Daoy (cell line): ENCODE measurements around the gene DNAJC21. TPM values are rescaled to one million over a fixed set of nuclear protein-coding genes. Genes with fewer than 3 reads are reported as not detected.

Experiments
- DNase-seq: peaks from one replicate; pipeline ENCODE4 v3.0.0-alpha.2; 2015; ENCODE audit warnings: low read depth
- total RNA-seq: library from RNA; depleted of rRNA; stranded (reverse); fragments of >200 nt; shearing (Covaris generic); gene quantifications from 2 replicates; pipeline ENCODE4 v1.2.3, GENCODE V29; 2014; rRNA removed

DNAJC21 gene
- 26.9 and 38.5 TPM in 2 replicates for total RNA-seq

- DNase-seq, result peak; percentile 99
These were observed at the start of gene DNAJC21 for GRCh38 chr5:34929134-34929719. Gene DNAJC21 (plus strand): TSS chr5:34929559. CDS start chr5:34929820, 261 bp downstream.

GRCh38 chr5:34881246-34881645, 48.1 kb upstream of the DNAJC21 start:
- DNase-seq, result no peak

GRCh38 chr5:34886392-34887119, 42.8 kb upstream of the DNAJC21 start:
- DNase-seq, result no peak

- DNase-seq, result no peak
These were observed 40.0 kb upstream of the DNAJC21 start for GRCh38 chr5:34889394-34889793.

GRCh38 chr5:34891981-34892380, 37.4 kb upstream of the DNAJC21 start:
- no peak for DNase-seq

- DNase-seq, result no peak
These were observed 36.9 kb upstream of the DNAJC21 start for GRCh38 chr5:34892414-34892813.

- DNase-seq, result no peak
These were observed 34.6 kb upstream of the DNAJC21 start for GRCh38 chr5:34894716-34895115.

GRCh38 chr5:34895641-34896419, 33.5 kb upstream of the DNAJC21 start:
- no peak for DNase-seq

GRCh38 chr5:34897646-34898045, 31.7 kb upstream of the DNAJC21 start:
- no peak for DNase-seq

- peak; percentile 63 for DNase-seq
These were observed 31.0 kb upstream of the DNAJC21 start for GRCh38 chr5:34898258-34898895.

- DNase-seq, result no peak
These were observed 30.3 kb upstream of the DNAJC21 start for GRCh38 chr5:34899066-34899465.

GRCh38 chr5:34900652-34901051, 28.7 kb upstream of the DNAJC21 start:
- no peak for DNase-seq

GRCh38 chr5:34903260-34903659, 26.1 kb upstream of the DNAJC21 start:
- DNase-seq, result no peak

- no peak for DNase-seq
These were observed 23.8 kb upstream of the DNAJC21 start for GRCh38 chr5:34905564-34905963.

- DNase-seq, result no peak
These were observed 16.3 kb upstream of the DNAJC21 start for GRCh38 chr5:34913072-34913471.

GRCh38 chr5:34914671-34915138, 14.7 kb upstream of the DNAJC21 start:
- DNase-seq, result peak; percentile 8

- DNase-seq, result peak; percentile 98
These were observed 14.1 kb upstream of the DNAJC21 start, which contains the start of the genes BRIX1 and RAD1 for GRCh38 chr5:34915139-34915855. Gene BRIX1 (plus strand): TSS chr5:34915711. CDS start chr5:34915739, 28 bp downstream. Gene RAD1 (minus strand): TSS chr5:34915504. CDS start chr5:34914892, 612 bp downstream.

- DNase-seq, result no peak
These were observed 13.5 kb upstream of the DNAJC21 start for GRCh38 chr5:34915856-34916192.

GRCh38 chr5:34916518-34916917, 12.8 kb upstream of the DNAJC21 start:
- no peak for DNase-seq

GRCh38 chr5:34918025-34918424, 11.3 kb upstream of the DNAJC21 start:
- DNase-seq, result no peak

GRCh38 chr5:34919077-34919476, 10.3 kb upstream of the DNAJC21 start:
- DNase-seq, result no peak
